ENCODE results near the gene WDR7.

The WDR7 gene

GRCh38 chr18:56953428-56954198 lies 302.5 kb downstream of the WDR7 start:
- no peak for DNase-seq

GRCh38 chr18:56955490-56955889 lies 304.3 kb downstream of the WDR7 start:
- DNase-seq, result no peak

GRCh38 chr18:56959120-56959519 lies 308.0 kb downstream of the WDR7 start:
- no peak for DNase-seq

GRCh38 chr18:56962322-56962721 lies 311.2 kb downstream of the WDR7 start:
- DNase-seq, result no peak

- no peak for DNase-seq
Measured at GRCh38 chr18:56967035-56967434, 315.9 kb downstream of the WDR7 start.

- no peak for DNase-seq
Measured at GRCh38 chr18:56973487-56973886, 322.3 kb downstream of the WDR7 start.

- no peak for DNase-seq
Measured at GRCh38 chr18:56974141-56974540, 323.0 kb downstream of the WDR7 start.

GRCh38 chr18:56975276-56975675 lies 324.1 kb downstream of the WDR7 start:
- no peak for DNase-seq

GRCh38 chr18:56977309-56977708 lies 326.1 kb downstream of the WDR7 start:
- no peak for DNase-seq

GRCh38 chr18:56977771-56978170 lies 326.6 kb downstream of the WDR7 start:
- DNase-seq, result no peak

GRCh38 chr18:56980151-56980550 lies 329.0 kb downstream of the WDR7 start:
- no peak for DNase-seq

GRCh38 chr18:56982766-56983165 lies 331.6 kb downstream of the WDR7 start:
- no peak for DNase-seq

GRCh38 chr18:56983275-56983992 lies 332.3 kb downstream of the WDR7 start:
- no peak for DNase-seq

- no peak for DNase-seq
Measured at GRCh38 chr18:56984731-56985130, 333.6 kb downstream of the WDR7 start.

GRCh38 chr18:56986829-56987228 lies 335.7 kb downstream of the WDR7 start:
- no peak for DNase-seq

- DNase-seq, result no peak
Measured at GRCh38 chr18:56987236-56987635, 336.1 kb downstream of the WDR7 start.

GRCh38 chr18:56988022-56988421 lies 336.9 kb downstream of the WDR7 start:
- DNase-seq, result no peak

GRCh38 chr18:56990678-56991077 lies 339.5 kb downstream of the WDR7 start:
- no peak for DNase-seq

- no peak for DNase-seq
Measured at GRCh38 chr18:56992777-56993176, 341.6 kb downstream of the WDR7 start.

GRCh38 chr18:56995579-56996188 lies 344.5 kb downstream of the WDR7 start:
- no peak for DNase-seq

- no peak for DNase-seq
Measured at GRCh38 chr18:56997200-56997599, 346.0 kb downstream of the WDR7 start.

GRCh38 chr18:56999823-57000222 lies 348.7 kb downstream of the WDR7 start:
- DNase-seq, result no peak

GRCh38 chr18:57002627-57003026 lies 351.5 kb downstream of the WDR7 start:
- DNase-seq, result no peak

GRCh38 chr18:57003342-57003741 lies 352.2 kb downstream of the WDR7 start:
- DNase-seq, result no peak
